Inflammatory macrophage treated with lipopolysaccharide for 1 hour (primary cell): ENCODE results near the gene CDH7.

ENCODE experiments used
- DNase-seq, 2 donors: peaks; one replicate each; pipeline ENCODE4 v3.0.0-alpha.2; 2020 to 2022

The CDH7 gene

DNA sequence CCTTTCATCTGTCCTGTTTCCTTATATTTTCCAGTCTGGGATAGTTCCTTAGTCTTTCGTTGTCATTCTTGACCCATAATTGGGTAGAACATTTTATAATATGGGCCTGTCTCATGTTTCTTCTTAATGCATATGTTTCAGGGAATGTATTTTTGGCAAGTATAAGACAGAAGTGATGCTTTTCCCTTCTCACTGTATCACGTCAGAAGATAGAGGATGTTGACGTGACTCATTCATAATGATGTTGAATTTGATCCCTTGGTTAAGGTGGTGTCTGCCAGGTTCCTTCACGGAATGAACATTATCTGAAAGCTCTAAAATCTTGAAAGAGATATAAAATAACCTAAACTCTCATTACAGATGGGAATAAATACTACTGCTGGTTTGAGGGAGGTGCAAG, 18.8 kb downstream of the CDH7 start:
- DNase-seq = no peak

DNA sequence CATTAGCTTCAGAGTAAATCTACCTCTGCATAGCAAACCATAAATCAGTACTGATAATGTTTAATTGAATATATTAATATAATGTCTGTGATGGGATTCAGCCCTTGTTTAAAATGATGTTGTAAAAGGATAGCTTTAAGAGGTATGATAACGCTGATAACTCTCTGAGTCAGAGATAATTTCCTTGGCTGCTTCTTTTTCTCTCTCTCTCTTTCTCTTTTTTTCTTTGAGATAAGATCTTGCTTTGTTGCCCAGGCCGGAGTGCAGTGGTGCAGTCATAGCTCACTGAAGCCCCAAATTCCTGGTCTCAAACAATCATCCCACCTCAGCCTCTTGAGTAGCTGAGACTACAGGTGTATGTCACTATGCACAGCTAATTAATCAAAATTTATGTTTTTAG, 35.7 kb downstream of the CDH7 start:
- DNase-seq = no peak

DNA sequence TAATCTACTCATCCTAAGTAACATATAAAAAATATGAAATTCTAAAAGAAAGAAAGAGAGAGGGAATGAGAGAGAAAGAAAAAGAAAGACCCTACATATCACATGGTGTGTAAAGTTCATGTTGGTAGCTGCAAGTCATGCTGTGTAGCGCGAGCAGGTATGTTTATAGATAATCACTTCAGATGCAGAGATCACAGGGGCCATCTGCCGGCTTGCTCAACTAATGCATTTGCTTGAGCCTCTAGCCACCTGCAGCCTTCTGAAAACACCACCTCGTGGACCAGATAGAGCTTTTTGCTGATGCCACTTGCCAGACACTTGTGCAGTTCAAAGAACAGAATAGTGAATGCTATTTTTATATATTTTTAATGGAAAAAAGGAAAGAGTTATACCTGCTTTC, 37.6 kb downstream of the CDH7 start:
- no peak for DNase-seq

DNA sequence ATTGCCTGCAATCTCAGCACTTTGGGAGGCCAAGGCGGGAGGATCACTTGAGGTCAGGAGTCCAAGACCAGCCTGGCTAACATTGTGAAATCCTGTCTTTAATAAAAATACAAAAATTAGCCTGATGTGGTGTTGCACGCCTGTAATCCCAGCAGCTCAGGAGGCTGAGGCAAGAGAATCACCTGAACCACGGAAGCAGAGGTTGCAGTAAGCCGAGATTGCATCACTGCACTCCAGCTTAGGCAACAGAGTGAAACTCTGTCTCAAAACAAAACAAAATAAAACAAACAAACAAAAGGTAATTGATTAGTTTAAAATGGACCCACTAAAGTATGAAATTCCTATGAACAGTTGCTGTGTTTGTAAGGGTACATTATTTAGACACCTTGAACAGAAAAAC, 39.8 kb downstream of the CDH7 start:
- no peak for DNase-seq

DNA sequence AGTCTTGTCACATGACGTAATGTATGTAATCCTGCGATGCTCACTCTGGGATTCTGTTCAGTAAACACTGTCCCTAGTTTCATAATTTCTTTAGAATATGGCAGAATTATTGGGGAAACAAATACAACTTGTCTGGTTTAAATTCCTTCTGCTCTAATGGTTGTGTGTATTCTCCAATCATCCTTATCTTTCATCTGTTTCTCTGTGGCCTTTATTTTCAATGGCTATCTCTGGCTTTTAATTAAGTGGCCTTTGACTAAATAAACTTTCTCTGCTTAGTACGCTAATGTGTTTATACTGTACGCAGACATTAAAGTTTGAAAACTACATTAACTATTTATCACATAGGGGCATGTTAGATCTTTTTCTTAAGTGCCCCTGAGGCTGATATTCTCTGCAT, 40.9 kb downstream of the CDH7 start:
- no peak for DNase-seq

DNA sequence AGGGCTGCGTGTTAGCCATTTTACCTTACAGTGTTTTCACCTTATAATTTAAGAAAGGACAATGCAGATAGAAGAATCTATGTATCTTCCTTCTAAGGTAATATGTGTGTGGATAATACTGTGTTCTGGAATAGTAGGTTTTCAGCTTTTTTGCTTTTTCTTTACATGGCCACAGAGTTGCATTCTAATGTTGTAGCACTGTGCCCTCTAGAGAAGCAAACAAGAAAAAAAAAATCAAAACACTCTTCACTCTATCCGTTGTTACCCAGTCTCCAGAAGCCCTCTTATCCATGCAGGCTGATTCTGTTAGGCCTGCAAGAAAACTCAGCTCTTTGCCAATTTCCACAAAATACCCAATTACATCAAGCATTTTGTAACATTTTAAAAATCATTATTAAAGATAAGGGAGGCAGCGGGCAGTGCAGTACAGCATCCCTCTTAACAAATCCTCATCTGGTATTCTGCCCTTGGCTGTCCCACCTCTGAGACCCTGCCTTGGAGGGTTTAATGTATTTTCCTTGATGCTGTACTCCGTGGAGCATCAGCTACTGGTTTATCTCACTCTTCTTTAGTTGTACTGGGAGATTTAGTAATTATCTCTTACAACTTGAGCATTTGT, 41.8 kb downstream of the CDH7 start:
- no peak for DNase-seq

DNA sequence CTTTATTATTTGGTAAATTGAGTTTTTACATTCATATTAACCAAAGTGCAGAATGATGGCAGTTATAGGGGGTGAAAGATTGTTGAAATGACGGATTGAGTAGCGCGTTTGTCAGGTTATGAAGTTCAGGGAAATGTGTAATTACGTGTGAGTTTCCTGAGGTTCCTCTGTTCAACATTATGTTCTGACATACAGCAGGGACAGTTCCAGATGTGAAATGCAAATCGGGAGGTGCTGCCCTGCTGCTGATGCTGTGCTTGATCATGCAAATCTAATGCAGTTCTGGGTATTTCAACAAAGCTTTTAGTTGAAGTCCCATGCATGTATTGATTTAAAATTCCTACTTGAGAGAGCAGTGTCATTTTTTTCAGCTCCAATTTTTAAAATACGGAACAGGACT, 57.9 kb downstream of the CDH7 start:
- no peak for DNase-seq

DNA sequence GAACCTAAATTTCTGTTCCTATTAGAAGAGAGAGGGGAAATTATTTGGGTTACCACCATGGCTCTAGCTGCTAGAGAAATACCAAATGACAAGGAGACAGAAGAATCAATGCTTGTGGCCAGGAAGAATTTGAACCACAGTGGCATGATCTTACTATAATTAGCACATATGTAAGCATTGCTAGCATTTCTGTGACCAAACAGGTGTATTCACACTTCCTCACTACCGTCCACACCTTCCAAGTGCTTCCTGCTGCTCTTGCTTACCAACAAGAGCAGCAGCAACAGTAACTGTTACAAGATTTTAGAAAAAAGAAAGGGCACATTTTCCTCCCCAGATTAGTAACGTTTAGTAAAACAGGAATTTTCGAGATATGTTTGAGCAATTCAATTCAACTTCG, 60.5 kb downstream of the CDH7 start:
- DNase-seq = no peak

DNA sequence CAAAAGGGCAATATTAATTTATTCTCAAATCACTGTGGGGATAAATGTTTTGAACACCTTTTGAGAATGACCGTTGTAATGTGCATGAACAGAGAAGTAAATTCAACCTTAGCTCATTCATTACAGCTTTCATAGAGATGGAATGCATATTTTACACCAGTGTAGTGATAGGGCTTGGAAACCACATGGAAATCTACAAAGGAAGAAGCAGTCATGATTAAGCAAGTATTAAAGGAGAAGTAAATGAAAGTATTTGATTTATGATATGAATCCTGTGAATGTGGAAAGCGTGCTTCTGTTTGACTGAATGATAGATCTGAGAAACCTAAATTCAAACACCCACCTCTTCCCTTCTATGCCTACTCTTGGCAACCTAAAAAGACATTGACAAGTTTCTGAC, 64.7 kb downstream of the CDH7 start:
- DNase-seq = no peak

DNA sequence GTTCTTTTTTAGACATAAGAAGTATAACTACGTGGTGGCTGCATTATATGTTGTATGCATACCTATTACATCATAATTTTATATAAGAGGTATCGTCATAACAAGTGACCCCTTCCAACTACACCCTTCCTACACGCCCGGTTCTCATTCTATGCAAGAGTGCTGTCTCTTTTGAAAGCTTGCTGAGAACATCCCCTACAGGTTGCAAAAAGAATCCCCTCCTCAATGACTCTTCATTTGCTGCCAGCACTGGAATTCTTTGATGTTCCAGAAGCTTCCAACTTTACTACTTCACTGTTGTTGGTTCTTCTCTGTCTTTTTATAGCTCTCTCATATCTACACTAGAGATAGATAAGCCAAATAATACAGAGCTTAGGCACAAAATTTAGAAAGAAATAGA, 66.4 kb downstream of the CDH7 start:
- DNase-seq = no peak

DNA sequence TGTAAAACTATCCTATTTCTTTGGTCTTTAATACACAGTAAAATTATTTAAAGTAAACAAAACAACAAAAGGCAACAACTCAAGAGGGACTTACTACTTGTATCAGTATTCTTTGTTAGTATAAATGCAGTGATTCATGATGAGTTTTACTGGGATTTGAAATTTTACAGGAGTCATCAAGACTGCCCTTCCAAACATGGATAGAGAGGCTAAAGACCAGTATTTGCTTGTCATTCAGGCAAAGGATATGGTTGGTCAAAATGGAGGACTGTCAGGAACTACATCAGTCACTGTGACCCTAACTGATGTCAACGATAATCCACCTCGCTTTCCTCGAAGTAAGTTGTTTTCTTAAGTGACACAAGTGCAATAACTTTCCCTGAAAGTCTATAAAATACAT, 71.1 kb downstream of the CDH7 start:
- no peak for DNase-seq

DNA sequence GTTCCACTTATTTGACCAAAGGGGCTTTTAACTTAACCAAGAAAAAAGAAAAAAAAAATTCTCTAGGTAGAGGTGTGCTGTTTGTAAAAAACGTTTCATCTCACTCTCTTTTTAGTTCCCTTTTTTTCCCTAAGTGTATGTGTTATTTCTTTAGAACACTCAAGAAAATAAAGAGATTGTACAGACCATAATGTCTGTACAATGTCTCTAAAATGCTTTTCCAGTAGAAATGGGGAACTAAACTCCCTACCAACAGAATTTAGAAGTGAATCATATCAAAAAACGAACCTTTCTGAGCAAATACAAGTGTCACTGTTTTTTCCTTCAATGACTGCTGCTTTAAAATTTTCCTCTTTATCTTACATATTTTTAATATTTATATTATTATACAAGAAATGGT, 72.0 kb downstream of the CDH7 start:
- no peak for DNase-seq

DNA sequence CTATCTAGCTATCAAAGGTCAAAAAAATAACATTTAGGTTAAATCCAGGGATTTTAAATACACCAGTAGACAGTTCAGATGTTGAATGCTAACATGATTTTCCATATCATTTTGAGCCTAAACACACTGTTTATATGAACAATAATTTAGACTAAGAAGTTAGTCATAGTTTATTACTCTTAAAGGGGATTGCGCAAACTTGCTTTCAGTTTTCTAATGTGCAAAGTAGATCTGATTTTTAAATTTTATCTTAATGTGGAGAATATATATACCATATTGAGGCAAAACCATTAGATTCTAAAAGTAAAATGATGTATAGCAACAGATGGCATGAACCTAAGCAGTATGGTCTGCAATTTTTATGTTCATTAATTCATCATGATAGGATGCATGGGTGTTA, 76.6 kb downstream of the CDH7 start:
- no peak for DNase-seq

DNA sequence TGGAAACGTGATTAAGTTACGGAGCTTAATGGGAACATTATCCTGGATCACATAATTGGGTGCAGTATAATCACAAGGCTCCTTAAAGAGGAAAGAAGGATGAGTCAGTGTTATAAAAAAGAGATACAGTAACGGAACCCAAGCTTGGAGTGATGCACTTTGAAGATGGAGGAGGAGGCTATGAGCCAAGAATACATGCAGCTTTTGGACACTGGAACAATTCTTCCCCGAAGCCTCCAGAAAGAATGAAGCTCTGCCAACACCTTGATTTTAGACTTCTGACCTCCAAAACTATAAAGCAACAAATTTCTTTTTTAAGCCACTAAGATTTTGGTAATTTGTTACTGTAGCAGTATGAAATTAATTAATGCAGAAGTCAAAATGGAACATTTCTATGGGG, 85.1 kb downstream of the CDH7 start:
- DNase-seq = no peak

DNA sequence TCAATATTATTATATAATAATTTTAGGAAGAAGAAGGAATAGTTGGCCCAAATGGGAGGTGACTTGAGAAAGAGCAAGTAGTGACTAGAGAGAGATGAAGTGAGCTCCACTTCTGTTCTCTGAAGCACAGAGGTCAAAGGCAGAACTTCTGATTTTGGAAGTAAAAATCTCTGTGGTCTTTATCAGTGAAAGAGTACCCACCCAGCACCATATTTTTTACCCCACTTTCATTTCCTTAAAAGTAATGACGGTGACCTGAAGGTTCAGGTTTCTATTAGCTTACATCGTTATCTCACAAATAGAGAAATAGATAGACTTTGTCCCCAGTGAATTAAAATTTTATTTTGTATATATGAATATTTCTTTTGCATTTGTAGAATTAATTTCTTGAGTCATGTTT, 95.3 kb downstream of the CDH7 start:
- DNase-seq = no peak

DNA sequence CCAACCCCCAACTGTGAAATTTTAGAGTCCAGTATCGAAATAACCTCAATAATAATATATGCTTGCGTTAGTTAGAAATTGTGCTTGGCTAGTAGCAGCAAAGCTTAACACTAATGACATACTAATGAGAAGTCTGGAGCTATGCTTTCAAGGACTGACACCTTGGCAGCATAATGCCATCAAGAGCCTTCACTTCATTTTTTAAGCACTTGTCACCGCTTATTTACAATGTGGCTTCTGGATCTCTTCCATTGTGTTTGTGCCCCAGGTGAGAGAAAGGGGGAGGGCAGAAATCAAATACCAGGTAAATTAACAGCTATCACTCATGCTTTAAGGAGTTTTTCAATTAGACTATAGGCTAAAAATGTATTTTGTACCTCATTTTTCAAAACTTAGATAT, 101.5 kb downstream of the CDH7 start:
- no peak for DNase-seq

DNA sequence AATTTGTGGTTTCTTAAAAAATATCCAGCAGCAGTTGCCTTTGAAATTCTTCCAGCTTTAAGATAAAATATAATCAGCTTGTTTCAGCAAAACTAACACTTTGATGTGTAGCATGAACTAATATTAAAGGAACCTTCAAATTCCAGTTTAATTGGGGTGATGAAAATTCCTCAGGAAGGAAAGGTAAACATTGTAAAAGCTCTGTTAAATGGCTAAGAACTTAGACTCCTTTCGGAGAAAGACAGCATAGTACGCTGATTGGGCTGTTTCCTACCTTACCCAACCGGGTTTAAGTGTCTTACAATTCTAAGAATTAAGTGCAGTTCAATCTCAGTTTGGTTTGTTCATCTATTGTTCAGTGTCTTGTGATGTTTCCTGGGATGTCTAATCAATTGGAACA, 108.3 kb downstream of the CDH7 start:
- no peak for DNase-seq

DNA sequence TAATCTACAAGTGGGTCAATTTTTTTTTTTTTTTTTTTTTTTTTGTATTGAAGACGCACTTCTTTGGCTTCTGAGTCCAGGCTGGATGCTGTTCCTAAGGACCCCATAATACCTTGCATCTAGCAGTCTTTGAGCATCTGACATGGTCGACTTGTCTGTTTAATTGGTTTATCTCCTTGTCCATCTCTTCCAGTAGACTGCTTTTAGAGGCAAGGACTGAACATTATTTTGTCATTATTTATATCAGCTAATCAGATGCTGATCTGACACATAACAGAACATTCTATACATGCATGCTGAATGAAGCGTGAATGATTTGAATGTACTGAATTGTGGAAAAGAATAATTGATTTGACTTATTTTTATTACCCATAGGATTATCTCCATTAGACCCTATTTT, 118.7 kb downstream of the CDH7 start:
- no peak for DNase-seq

DNA sequence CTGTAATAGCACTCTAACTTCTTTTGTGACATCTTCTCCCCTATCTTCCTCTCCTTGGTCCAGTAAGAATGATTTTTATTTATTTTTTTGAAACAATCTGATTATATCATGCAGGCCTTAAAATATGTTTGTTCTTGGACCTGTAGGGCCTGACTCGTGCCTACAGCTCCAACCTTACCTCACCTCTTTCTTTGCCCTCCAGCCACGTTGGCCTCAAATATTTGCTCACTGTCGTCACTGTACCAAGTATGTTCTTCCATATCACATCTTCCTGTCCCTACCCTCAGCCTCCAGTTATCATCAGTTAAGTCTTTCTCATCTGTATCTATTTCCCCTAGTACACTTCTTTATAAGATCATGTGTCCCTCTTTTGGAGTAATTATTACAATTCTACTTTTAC, 125.5 kb downstream of the CDH7 start:
- no peak for DNase-seq

DNA sequence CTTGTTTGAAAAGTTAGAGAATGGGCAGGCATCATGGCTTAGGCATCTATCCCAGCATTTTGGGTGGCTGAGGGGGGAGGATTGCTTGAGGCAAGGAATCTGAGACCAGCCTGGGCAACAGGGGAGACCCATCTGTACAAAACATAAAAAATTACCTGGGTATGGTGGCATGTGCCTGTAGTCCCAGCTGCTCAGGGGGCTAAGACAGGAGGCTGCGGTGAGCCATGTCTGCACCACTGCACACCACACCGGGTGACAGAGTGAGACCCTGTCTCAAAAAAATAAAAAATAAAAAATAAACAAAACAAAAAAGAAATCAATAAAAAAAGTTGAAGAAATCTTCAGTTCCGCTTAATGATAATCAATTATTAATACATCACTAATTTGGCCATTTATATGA, 146.5 kb downstream of the CDH7 start:
- DNase-seq = no peak

DNA sequence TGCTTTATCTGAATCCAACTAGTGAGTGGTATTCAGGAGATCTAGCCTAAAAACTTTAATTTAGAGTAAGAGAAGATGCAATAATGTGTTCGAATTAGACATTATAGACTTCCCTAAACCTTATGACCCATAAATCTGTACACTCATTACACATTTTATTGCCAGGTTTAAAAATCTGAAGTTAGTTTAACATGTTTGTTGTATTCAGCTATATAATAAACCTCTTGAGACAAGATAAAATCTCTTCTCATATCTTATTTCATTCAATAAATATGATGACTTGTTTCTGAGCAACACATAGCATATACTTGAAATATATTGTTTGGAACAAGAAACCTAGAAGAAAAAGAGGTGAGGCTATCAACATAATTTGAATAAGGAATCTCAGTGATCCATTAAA, 150.7 kb downstream of the CDH7 start:
- no peak for DNase-seq

DNA sequence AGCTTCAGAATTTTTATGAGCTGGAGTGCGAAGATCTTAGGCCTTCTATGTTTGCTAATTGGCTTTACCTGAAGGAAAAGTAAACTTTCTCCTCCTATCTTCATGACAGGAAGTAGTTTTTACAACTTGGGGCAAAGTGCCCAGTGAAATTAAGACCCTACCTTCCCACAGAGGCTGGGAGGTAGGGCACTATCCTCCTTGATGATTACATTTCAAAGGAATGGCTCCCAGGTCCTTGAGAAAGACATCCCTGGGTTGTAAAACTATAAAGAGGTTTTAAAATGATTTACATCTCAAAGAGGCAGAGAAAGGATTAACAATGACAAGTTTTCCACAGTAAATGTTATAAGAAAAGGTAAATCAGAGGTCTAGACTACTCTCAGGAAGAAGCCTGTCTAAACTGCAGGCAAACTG, 155.8 kb downstream of the CDH7 start:
- DNase-seq = no peak

DNA sequence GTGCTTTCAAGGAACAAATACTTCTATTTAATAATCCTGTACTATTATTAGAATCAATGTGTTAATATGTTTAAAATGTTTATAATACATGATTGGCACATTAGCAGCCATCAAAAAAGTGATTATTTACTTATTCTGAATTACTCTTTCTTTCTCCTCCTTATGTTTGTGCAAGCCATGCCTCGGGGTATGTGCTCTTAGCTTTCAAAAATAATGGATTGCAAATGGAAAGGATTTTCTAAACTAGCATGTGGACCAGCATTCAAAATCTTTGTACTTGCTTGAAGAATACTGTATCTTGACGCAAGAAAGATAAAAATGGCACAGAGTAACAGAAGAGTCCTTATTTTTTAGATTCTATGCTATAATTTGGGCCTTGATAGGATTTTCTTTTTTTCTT, 156.5 kb downstream of the CDH7 start:
- DNase-seq = no peak

DNA sequence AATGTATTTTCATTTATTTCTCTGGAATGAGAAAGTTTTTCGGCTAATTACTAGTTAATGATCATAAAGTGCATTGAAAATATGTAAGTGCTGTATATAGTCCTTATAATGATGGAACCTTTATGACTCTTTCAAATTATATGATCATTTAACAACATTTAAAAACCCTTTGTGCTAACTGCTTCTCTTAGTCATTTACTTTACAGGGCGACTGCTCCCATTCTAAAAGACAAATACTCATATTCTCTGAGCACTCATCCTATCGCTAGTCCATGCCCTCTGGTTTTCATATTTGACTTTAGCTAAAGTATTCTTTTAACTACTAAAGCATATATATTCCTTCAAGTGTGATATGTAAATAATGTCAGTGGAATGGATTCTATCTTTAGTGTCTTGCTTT, 168.2 kb downstream of the CDH7 start:
- no peak for DNase-seq

DNA sequence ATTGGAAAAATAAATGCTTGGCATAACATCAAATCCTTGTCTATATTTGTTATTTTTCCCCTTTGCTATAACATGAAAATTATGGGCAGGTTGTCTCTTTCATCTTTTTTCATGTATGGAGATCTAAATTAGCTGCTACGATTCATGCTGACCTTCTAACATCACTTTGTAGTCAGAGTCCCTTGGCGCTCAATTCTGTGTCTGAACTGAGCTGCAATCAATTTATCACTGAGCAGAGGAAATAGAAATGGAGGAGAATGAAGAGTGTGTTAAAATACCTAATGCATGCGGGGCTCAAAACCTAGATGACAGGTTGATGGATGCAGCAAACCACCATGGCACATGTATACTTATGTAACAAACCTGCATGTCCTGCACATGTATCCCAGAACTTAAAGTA, 168.9 kb downstream of the CDH7 start:
- DNase-seq = no peak

DNA sequence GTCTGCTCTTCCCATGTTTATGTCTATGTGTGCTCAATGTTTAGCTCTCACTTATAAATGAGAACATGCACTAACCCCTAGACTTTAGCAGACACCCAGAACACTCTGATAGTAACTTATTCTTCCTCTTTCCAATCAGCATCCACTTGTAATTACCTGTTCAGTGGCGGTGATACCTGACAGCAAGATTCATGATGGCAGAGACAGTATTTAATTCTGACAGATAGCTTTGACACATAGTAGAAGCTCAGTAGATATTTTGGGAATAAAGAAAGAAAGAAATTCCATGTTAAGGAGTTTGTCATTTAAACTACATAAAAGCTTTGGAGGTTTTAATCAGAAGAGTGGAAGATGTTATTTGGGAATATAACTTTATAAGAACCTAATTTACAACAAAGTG, 171.3 kb downstream of the CDH7 start:
- DNase-seq = no peak
